AG09319 (cell line): ENCODE results near the gene LMOD1.

Experiments used
- DNase-seq: peaks from one replicate; pipeline ENCODE4 v3.0.0-alpha.2; 2010; ENCODE audit warnings: low read depth; ENCODE audit errors: extremely low read depth
- TF ChIP-seq, protein P1 (sequence below): IDR thresholded peaks from 2 replicates; pipeline ENCODE4 v1.5.1; 2011; ENCODE audit warnings: low read depth, mild to moderate bottlenecking, inconsistent platforms, low read length, moderate library complexity

The LMOD1 gene

GRCh38 chr1:201849372-201850052 is 96.8 kb downstream of the LMOD1 start:
- DNase-seq = no peak
- TF ChIP-seq, protein P1, sequence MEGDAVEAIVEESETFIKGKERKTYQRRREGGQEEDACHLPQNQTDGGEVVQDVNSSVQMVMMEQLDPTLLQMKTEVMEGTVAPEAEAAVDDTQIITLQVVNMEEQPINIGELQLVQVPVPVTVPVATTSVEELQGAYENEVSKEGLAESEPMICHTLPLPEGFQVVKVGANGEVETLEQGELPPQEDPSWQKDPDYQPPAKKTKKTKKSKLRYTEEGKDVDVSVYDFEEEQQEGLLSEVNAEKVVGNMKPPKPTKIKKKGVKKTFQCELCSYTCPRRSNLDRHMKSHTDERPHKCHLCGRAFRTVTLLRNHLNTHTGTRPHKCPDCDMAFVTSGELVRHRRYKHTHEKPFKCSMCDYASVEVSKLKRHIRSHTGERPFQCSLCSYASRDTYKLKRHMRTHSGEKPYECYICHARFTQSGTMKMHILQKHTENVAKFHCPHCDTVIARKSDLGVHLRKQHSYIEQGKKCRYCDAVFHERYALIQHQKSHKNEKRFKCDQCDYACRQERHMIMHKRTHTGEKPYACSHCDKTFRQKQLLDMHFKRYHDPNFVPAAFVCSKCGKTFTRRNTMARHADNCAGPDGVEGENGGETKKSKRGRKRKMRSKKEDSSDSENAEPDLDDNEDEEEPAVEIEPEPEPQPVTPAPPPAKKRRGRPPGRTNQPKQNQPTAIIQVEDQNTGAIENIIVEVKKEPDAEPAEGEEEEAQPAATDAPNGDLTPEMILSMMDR = no peak

DNA sequence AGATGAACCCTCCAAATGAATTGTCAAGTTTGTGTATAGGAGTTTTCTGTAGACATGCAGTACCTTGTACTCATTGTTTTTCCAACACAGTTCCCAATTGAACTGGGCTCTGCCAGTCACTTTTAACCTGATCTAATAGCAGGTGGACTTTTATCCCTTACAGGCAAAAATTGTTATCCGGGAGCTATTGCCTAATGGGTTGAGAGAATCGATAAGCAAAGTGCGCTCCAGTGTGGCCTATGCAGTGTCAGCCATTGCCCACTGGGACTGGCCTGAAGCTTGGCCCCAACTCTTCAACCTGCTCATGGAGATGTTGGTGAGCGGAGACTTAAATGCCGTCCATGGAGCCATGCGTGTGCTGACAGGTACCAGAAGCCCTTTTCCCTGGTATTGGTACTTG is 98.1 kb downstream of the LMOD1 start:
- DNase-seq = no peak
- TF ChIP-seq, protein P1 = no peak

DNA sequence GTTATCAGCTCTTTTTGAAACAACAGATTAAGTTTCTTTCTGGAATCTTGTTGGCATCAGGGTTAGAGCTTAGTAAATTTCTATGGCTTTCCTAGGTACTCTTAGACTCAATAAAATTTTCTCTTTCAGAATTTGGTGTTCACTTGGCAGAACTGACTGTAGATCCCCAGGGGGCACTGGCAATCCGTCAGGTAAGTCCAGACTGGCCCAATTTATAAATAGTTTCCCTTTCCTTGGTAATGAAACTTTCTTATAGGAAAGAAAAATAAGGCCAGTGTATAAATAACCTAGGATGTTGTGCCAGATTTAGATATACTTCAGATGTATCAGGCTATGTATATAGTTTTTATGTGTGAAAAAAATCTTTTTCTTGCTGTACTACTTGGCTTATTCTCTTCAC is 99.2 kb downstream of the LMOD1 start:
- DNase-seq = no peak
- TF ChIP-seq, protein P1 = no peak
